Uterus (tissue), 4 donors: Measurements from ENCODE around the gene TYRO3. TPM values are rescaled to one million over a fixed set of nuclear protein-coding genes. Genes with fewer than 3 reads are reported as not detected.

Experiments
- DNase-seq, 2 donors: peaks; one replicate each; pipeline ENCODE4 v3.0.0-alpha.2; 2019 to 2020
- H3K27ac ChIP-seq, 2 donors: fragments of 200-600 bp; sonication (generic); 1 replicate in 1 of 2; 2 replicates in 1 of 2; pipeline ENCODE4 v1.5.1; 2016 to 2018
- H3K27me3 ChIP-seq, 2 donors: fragments of 200-600 bp; sonication (generic); one replicate each; pipeline ENCODE4 v1.5.1; 2018 to 2019; ENCODE audit warnings: control low read depth in 1 of 2
- H3K36me3 ChIP-seq, 2 donors: fragments of 200-600 bp; sonication (generic); one replicate each; pipeline ENCODE4 v1.5.1; 2019; ENCODE audit warnings: control low read depth in 1 of 2
- H3K4me1 ChIP-seq, 2 donors: fragments of 200-600 bp; sonication (generic); one replicate each; pipeline ENCODE4 v1.5.1; 2018 to 2019; ENCODE audit warnings: control low read depth in 1 of 2
- H3K4me3 ChIP-seq, 2 donors: fragments of 200-600 bp; sonication (generic); 1 replicate in 1 of 2; 2 replicates in 1 of 2; pipeline ENCODE4 v1.5.1; 2018 to 2019; ENCODE audit warnings: mild to moderate bottlenecking in 1 of 2
- H3K9me3 ChIP-seq, 2 donors: fragments of 200-600 bp; sonication (generic); one replicate each; pipeline ENCODE4 v1.5.1; 2019; ENCODE audit warnings: control low read depth in 1 of 2
- POLR2A ChIP-seq, 2 donors: fragments of 450-650 bp; IDR thresholded peaks; one replicate each; pipeline ENCODE4 v1.6.1; 2016; ENCODE audit warnings: antibody characterized with exemption in 2 of 2, mild to moderate bottlenecking in 1 of 2, moderate library complexity in 1 of 2
- intact Hi-C: fragments of 100-400 bp; cut with DNase I; formaldehyde crosslinking; loops from one replicate; pipeline ENCODE4 v1.15.1; 2023; ENCODE audit warnings: low total_unique reads
- total RNA-seq, 4 donors: library from RNA; depleted of rRNA in 3 of 4; stranded (reverse); fragments of >200 nt in 3 of 4; gene quantifications; one replicate each; pipeline versions ENCODE4 v1.1.0 to v1.2.4, GENCODE V29; 2014 to 2023
- TF ChIP-seq, protein P1 (sequence below), 4 experiments: fragments of 200-600 bp in 2 of 4; fragments of 450-650 bp in 2 of 4; sonication (generic) in 2 of 4; IDR thresholded peaks; one replicate each; pipeline ENCODE4 v1.5.1; 2016 to 2019; ENCODE audit warnings: antibody characterized with exemption in 4 of 4, mild to moderate bottlenecking in 2 of 4, moderate library complexity in 1 of 4
- donor health status: DM: yes; HTN: yes; CAD: no.

TYRO3 gene
- total RNA-seq, 4 donors from 2014 or later: 6.5 to 34.8 (median 24.3) TPM

GRCh38 chr15:41629883-41630282, 70.9 kb downstream of the TYRO3 start:
- intact Hi-C loops: no loop called here
- H3K4me3 ChIP-seq: no peak overlapping the region
- no peak for DNase-seq

GRCh38 chr15:41630616-41631217, 71.7 kb downstream of the TYRO3 start:
- no peaks in the 10 kb centered on the region for H3K36me3 ChIP-seq
- H3K4me3 ChIP-seq: no peak overlapping the region
- no peak for TF ChIP-seq POLR2A (IDR thresholded peaks at IDR 0.05)
- TF ChIP-seq, protein P1, sequence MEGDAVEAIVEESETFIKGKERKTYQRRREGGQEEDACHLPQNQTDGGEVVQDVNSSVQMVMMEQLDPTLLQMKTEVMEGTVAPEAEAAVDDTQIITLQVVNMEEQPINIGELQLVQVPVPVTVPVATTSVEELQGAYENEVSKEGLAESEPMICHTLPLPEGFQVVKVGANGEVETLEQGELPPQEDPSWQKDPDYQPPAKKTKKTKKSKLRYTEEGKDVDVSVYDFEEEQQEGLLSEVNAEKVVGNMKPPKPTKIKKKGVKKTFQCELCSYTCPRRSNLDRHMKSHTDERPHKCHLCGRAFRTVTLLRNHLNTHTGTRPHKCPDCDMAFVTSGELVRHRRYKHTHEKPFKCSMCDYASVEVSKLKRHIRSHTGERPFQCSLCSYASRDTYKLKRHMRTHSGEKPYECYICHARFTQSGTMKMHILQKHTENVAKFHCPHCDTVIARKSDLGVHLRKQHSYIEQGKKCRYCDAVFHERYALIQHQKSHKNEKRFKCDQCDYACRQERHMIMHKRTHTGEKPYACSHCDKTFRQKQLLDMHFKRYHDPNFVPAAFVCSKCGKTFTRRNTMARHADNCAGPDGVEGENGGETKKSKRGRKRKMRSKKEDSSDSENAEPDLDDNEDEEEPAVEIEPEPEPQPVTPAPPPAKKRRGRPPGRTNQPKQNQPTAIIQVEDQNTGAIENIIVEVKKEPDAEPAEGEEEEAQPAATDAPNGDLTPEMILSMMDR (IDR thresholded peaks at IDR 0.05): no peak
- no peaks in the 10 kb centered on the region for H3K27me3 ChIP-seq
- intact Hi-C loops: no loop called here
- H3K9me3 ChIP-seq: no peaks in the 10 kb centered on the region
- H3K27ac ChIP-seq: no peak overlapping the region
- no peaks in the 10 kb centered on the region for H3K4me1 ChIP-seq
- DNase-seq: no peak

More at GRCh38 chr15:41629883-41630282, 70.9 kb downstream of the TYRO3 start:
- no peaks in the 10 kb centered on the region for H3K9me3 ChIP-seq
- H3K36me3 ChIP-seq: no peaks in the 10 kb centered on the region
- H3K27me3 ChIP-seq: no peaks in the 10 kb centered on the region
- no peaks in the 10 kb centered on the region for H3K4me1 ChIP-seq
- no peak for TF ChIP-seq POLR2A (IDR thresholded peaks at IDR 0.05)
- TF ChIP-seq, protein P1 (IDR thresholded peaks at IDR 0.05): no peak
- H3K27ac ChIP-seq: no peak overlapping the region

GRCh38 chr15:41631880-41632470, 73.0 kb downstream of the TYRO3 start:
- TF ChIP-seq, protein P1 (IDR thresholded peaks at IDR 0.05): no peak
- TF ChIP-seq POLR2A (IDR thresholded peaks at IDR 0.05): no peak
- intact Hi-C loops: no loop called here
- no peak for DNase-seq

More at GRCh38 chr15:41631880-41632470, 73.0 kb downstream of the TYRO3 start:
- Histone ChIP-seq H3K27ac (no peak overlapping the region), H3K4me1 (no peaks in the 10 kb centered on the region), H3K4me3 (no peak overlapping the region), H3K36me3 (no peaks in the 10 kb centered on the region), H3K9me3 (no peaks in the 10 kb centered on the region), H3K27me3 (no peaks in the 10 kb centered on the region)

Other genes starting within 250 kb of the TYRO3 start
- gene OIP5, start 226.6 kb upstream of the TYRO3 start, total RNA-seq: 10 to 100 TPM in 1 of 4 donors, not detected in 3; 11.0 TPM
- 100 to 1,000 TPM in 1 of 4 donors, 1 to 10 TPM in 1, not detected in 2; 1.0 to 101 TPM for gene NUSAP1, start 226.3 kb upstream of the TYRO3 start, total RNA-seq
- 10 to 100 TPM in 2 of 4 donors, 1 to 10 TPM in 2; 2.1 to 25.0 (median 11.2) TPM for gene NDUFAF1, start 156.7 kb upstream of the TYRO3 start, total RNA-seq
- gene RTF1, start 142.1 kb upstream of the TYRO3 start, total RNA-seq: 10 to 100 TPM in 3 of 4 donors, 1 to 10 TPM in 1; 7.4 to 39.6 (median 24.2) TPM
- 1 to 10 TPM in 1 of 4 donors, under 1 TPM in 1, not detected in 2; 0.41 to 1.3 TPM for gene ITPKA, start 65.3 kb upstream of the TYRO3 start, total RNA-seq
- under 1 TPM in 2 of 4 donors, not detected in 2; 0.24 to 0.55 TPM for gene LTK, start 45.4 kb upstream of the TYRO3 start, total RNA-seq
- 10 to 100 TPM in 3 of 4 donors, 1 to 10 TPM in 1; 3.8 to 42.5 (median 25.8) TPM for gene RPAP1, start 15.0 kb upstream of the TYRO3 start, total RNA-seq
- gene MGA, start 101.2 kb downstream of the TYRO3 start, total RNA-seq: 100 to 1,000 TPM in 2 of 4 donors, 10 to 100 TPM in 2; 54.8 to 156 (median 114) TPM
- 10 to 100 TPM in 3 of 4 donors, 1 to 10 TPM in 1; 5.9 to 56.2 (median 23.5) TPM for gene MAPKBP1, start 215.3 kb downstream of the TYRO3 start, total RNA-seq